Measurements from ENCODE around the gene HSF5.

- TF ChIP-seq CTCF (IDR thresholded peaks at IDR 0.05) (no peak), POLR2A (IDR thresholded peaks at IDR 0.05) (no peak)
These were observed 87.4 kb downstream of the HSF5 start for GRCh38 chr17:58400826-58401225.

Measured in Peyer's patch (tissue), 4 donors.